Globus pallidus (tissue), 1 donor: ENCODE data around the gene EFTUD2.
"Not testable (repeated sequence)": the region's sequence is repeated elsewhere in the genome, so short reads cannot be mapped to it uniquely, and the experiment has no call there.

Experiments
- DNase-seq: peaks from one replicate; pipeline ENCODE4 v3.0.0-alpha.2; 2015; ENCODE audit warnings: low spot score

EFTUD2 gene

GRCh38 chr17:44848961-44849489 is 50.2 kb downstream of the EFTUD2 start:
- DNase-seq, result no peak

- DNase-seq, result no peak
Observed at GRCh38 chr17:44848257-44848795, 50.9 kb downstream of the EFTUD2 start.

GRCh38 chr17:44847586-44847985 is 51.7 kb downstream of the EFTUD2 start, which contains the start of gene HIGD1B:
Gene HIGD1B (plus strand): TSS chr17:44847883. CDS start chr17:44848153, 270 bp downstream.
- DNase-seq, result no peak

- DNase-seq, result no peak
Observed at GRCh38 chr17:44846206-44846605, 53.0 kb downstream of the EFTUD2 start.

- no peak for DNase-seq
Observed at GRCh38 chr17:44844390-44844830, 54.8 kb downstream of the EFTUD2 start.

GRCh38 chr17:44842748-44843147 is 56.5 kb downstream of the EFTUD2 start:
- no peak for DNase-seq

- no peak for DNase-seq
Observed at GRCh38 chr17:44840936-44841335, 58.3 kb downstream of the EFTUD2 start.

- DNase-seq, result no peak
Observed at GRCh38 chr17:44840274-44840673, 59.0 kb downstream of the EFTUD2 start.

GRCh38 chr17:44837196-44837595 is 62.0 kb downstream of the EFTUD2 start:
- DNase-seq, result no peak

GRCh38 chr17:44832805-44833204 is 66.4 kb downstream of the EFTUD2 start:
- DNase-seq, result no peak

GRCh38 chr17:44831371-44831770 is 67.9 kb downstream of the EFTUD2 start:
- DNase-seq, result no peak

GRCh38 chr17:44830359-44831288 is 68.6 kb downstream of the EFTUD2 start:
- no peak for DNase-seq

- DNase-seq, result no peak
Observed at GRCh38 chr17:44829523-44830358, 69.5 kb downstream of the EFTUD2 start, which contains the start of gene GJC1. Gene GJC1 (minus strand): TSS chr17:44830287. CDS start chr17:44805817, 24,470 bp downstream.

GRCh38 chr17:44828919-44829522 is 70.2 kb downstream of the EFTUD2 start:
- no peak for DNase-seq

GRCh38 chr17:44827863-44828262 is 71.4 kb downstream of the EFTUD2 start:
- no peak for DNase-seq

GRCh38 chr17:44826123-44826790 is 73.0 kb downstream of the EFTUD2 start:
- DNase-seq, result no peak

GRCh38 chr17:44825236-44825635 is 74.0 kb downstream of the EFTUD2 start:
- not testable (repeated sequence) for DNase-seq

- DNase-seq, result no peak
Observed at GRCh38 chr17:44820631-44821212, 78.5 kb downstream of the EFTUD2 start.

- not testable (repeated sequence) for DNase-seq
Observed at GRCh38 chr17:44818508-44818907, 80.7 kb downstream of the EFTUD2 start.

- DNase-seq, result no peak
Observed at GRCh38 chr17:44812263-44812662, 87.0 kb downstream of the EFTUD2 start.
